PC-9 (cell line): ENCODE measurements around the gene RPL38.

Experiments
- EZH2 ChIP-seq: fragments of 200-600 bp; sonication (generic); IDR thresholded peaks from 2 replicates; pipeline ENCODE4 v1.8.0; 2017; ENCODE audit warnings: antibody characterized with exemption, low read depth
- TF ChIP-seq, protein P1 (sequence below): fragments of 200-600 bp; sonication (generic); conservative IDR thresholded peaks from 2 replicates; pipeline ENCODE4 v1.6.1; 2017; ENCODE audit warnings: mixed run types, antibody characterized with exemption, mild to moderate bottlenecking, moderate library complexity

DNA sequence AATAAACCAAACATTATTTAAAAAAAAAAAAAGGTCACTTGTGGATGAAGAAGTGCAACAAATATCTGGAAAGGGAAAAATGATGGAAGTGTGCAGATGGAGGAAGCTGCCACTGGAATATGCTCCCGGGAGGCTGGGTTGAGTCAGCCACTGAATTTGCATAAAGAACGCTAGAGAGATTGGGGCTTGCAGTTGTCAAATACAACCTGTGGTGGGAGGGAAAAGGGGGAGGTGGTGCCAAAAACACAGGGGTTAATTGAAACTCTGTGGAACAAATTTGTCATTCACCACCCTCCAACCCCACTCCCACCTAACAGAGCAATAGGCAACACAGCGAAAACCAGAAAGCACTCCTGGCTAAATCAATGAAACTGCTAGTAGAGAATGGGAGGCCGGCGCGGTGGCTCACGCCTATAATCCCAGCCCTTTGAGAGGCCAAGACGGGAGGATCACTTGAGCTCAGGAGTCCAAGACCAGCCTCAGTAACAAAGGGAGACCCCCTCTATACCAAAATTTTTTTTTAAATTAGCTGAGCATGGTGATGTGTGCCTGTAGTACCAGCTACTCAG lies 37.6 kb upstream of the RPL38 start:
- TF ChIP-seq, protein P1, sequence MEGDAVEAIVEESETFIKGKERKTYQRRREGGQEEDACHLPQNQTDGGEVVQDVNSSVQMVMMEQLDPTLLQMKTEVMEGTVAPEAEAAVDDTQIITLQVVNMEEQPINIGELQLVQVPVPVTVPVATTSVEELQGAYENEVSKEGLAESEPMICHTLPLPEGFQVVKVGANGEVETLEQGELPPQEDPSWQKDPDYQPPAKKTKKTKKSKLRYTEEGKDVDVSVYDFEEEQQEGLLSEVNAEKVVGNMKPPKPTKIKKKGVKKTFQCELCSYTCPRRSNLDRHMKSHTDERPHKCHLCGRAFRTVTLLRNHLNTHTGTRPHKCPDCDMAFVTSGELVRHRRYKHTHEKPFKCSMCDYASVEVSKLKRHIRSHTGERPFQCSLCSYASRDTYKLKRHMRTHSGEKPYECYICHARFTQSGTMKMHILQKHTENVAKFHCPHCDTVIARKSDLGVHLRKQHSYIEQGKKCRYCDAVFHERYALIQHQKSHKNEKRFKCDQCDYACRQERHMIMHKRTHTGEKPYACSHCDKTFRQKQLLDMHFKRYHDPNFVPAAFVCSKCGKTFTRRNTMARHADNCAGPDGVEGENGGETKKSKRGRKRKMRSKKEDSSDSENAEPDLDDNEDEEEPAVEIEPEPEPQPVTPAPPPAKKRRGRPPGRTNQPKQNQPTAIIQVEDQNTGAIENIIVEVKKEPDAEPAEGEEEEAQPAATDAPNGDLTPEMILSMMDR: no peak
- TF ChIP-seq EZH2: no peak
